Epithelial cell of prostate (primary cell): ENCODE measurements around the gene CATSPERE.

Experiments
- DNase-seq: peaks from one replicate; pipeline ENCODE4 v3.0.0-alpha.2; 2011; ENCODE audit warnings: low read depth, low spot score
- H3K27ac ChIP-seq: fragments of 450-650 bp; 2 replicates; pipeline ENCODE4 v1.5.1; 2017; ENCODE audit warnings: mild to moderate bottlenecking

Gene CATSPERE

GRCh38 chr1:244615301-244615700, 154.2 kb downstream of the CATSPERE start:
- H3K27ac ChIP-seq, result no peak overlapping the region
- no peak for DNase-seq

- no peak overlapping the region for H3K27ac ChIP-seq
- no peak for DNase-seq
Measured at GRCh38 chr1:244626709-244627108, 165.6 kb downstream of the CATSPERE start.

- DNase-seq, result no peak
- no peak overlapping the region for H3K27ac ChIP-seq
Measured at GRCh38 chr1:244628789-244629188, 167.7 kb downstream of the CATSPERE start.

- H3K27ac ChIP-seq, result no peak overlapping the region
- DNase-seq, result no peak
Measured at GRCh38 chr1:244633140-244633539, 172.1 kb downstream of the CATSPERE start.

GRCh38 chr1:244634546-244634945, 173.5 kb downstream of the CATSPERE start:
- DNase-seq, result no peak
- no peak overlapping the region for H3K27ac ChIP-seq

- H3K27ac ChIP-seq, result no peak overlapping the region
- DNase-seq, result no peak
Measured at GRCh38 chr1:244636488-244637259, 175.6 kb downstream of the CATSPERE start.

- no peak overlapping the region for H3K27ac ChIP-seq
- DNase-seq, result no peak
Measured at GRCh38 chr1:244639561-244639960, 178.5 kb downstream of the CATSPERE start.

GRCh38 chr1:244640917-244641316, 179.8 kb downstream of the CATSPERE start:
- no peak overlapping the region for H3K27ac ChIP-seq
- no peak for DNase-seq

- H3K27ac ChIP-seq, result no peak overlapping the region
- no peak for DNase-seq
Measured at GRCh38 chr1:244642526-244642925, 181.5 kb downstream of the CATSPERE start.

- H3K27ac ChIP-seq, result no peak overlapping the region
- no peak for DNase-seq
Measured at GRCh38 chr1:244642988-244643387, 181.9 kb downstream of the CATSPERE start.

- H3K27ac ChIP-seq, result no peak overlapping the region
- DNase-seq, result no peak
Measured at GRCh38 chr1:244645414-244645813, 184.3 kb downstream of the CATSPERE start.

GRCh38 chr1:244645890-244646289, 184.8 kb downstream of the CATSPERE start:
- DNase-seq, result no peak
- H3K27ac ChIP-seq, result no peak overlapping the region

- no peak overlapping the region for H3K27ac ChIP-seq
Measured at GRCh38 chr1:244647819-244648218, 186.7 kb downstream of the CATSPERE start.

GRCh38 chr1:244651956-244652622, 191.0 kb downstream of the CATSPERE start:
- no peak for DNase-seq
- H3K27ac ChIP-seq, result peak overlapping the region; percentile 78

More at GRCh38 chr1:244647819-244648218, 186.7 kb downstream of the CATSPERE start:
- DNase-seq, result no peak

- peak; percentile 98 for DNase-seq
- peak within 1 kb of the TSS; percentile 78 for H3K27ac ChIP-seq
Measured at GRCh38 chr1:244652623-244653438, 191.8 kb downstream of the CATSPERE start, which contains the start of gene DESI2. Gene DESI2 (plus strand): TSS chr1:244653126. CDS start chr1:244653314, 188 bp downstream.

- DNase-seq, result no peak
- H3K27ac ChIP-seq, result peak overlapping the region; percentile 78
Measured at GRCh38 chr1:244653439-244654107, 192.5 kb downstream of the CATSPERE start.

GRCh38 chr1:244654108-244655038, 193.3 kb downstream of the CATSPERE start:
- DNase-seq, result no peak
- H3K27ac ChIP-seq, result peak overlapping the region; percentile 78

GRCh38 chr1:244655186-244655585, 194.1 kb downstream of the CATSPERE start:
- no peak overlapping the region for H3K27ac ChIP-seq
- DNase-seq, result no peak

GRCh38 chr1:244657421-244657820, 196.3 kb downstream of the CATSPERE start:
- no peak for DNase-seq
- no peak overlapping the region for H3K27ac ChIP-seq
